Spleen (tissue), 11 donors: ENCODE data around the gene PCMT1. TPM values are rescaled to one million over a fixed set of nuclear protein-coding genes. Genes with fewer than 3 reads are reported as not detected.

Source experiments
- DNase-seq: peaks from one replicate; pipeline ENCODE4 v3.0.0-alpha.2; 2020
- H3K27ac ChIP-seq, 8 donors: fragments of 200-600 bp; sonication (generic) in 7 of 8; 1 replicate in 4 of 8; 2 replicates in 4 of 8; pipeline versions ENCODE4 v1.5.0 to v1.8.0; 2016 to 2021; ENCODE audit warnings: inconsistent platforms in 4 of 8, mild to moderate bottlenecking in 4 of 8, moderate library complexity in 1 of 8
- H3K27me3 ChIP-seq, 7 donors: fragments of 200-600 bp; sonication (generic) in 6 of 7; replicated peaks in 1 of 7; 1 replicate in 4 of 7; 2 replicates in 3 of 7; pipeline versions ENCODE4 v1.5.0 to v1.8.0; 2016 to 2021; ENCODE audit warnings: inconsistent platforms in 3 of 7, mild to moderate bottlenecking in 1 of 7
- H3K36me3 ChIP-seq, 6 donors: fragments of 200-600 bp; sonication (generic) in 5 of 6; 1 replicate in 4 of 6; 2 replicates in 2 of 6; pipeline versions ENCODE4 v1.5.0 to v1.8.0; 2016 to 2021; ENCODE audit warnings: inconsistent platforms in 2 of 6
- H3K4me1 ChIP-seq, 6 donors: fragments of 200-600 bp; sonication (generic) in 5 of 6; 1 replicate in 3 of 6; 2 replicates in 3 of 6; pipeline versions ENCODE4 v1.5.0 to v1.8.0; 2016 to 2021; ENCODE audit warnings: inconsistent platforms in 3 of 6
- H3K4me3 ChIP-seq, 8 donors: fragments of 200-600 bp; sonication (generic) in 7 of 8; 1 replicate in 4 of 8; 2 replicates in 4 of 8; pipeline versions ENCODE4 v1.5.0 to v1.8.0; 2016 to 2021; ENCODE audit warnings: inconsistent platforms in 4 of 8, mild to moderate bottlenecking in 4 of 8, moderate library complexity in 2 of 8
- H3K9me3 ChIP-seq, 8 donors: fragments of 200-600 bp; sonication (generic) in 7 of 8; 1 replicate in 4 of 8; 2 replicates in 4 of 8; pipeline versions ENCODE4 v1.5.0 to v1.8.0; 2016 to 2021; ENCODE audit warnings: inconsistent platforms in 4 of 8
- CTCF ChIP-seq, 11 experiments: fragments of 200-600 bp in 7 of 11; fragments of 450-650 bp in 4 of 11; sonication (generic) in 4 of 11; IDR thresholded peaks in 8 of 11; conservative IDR thresholded peaks in 3 of 11; 1 replicate in 7 of 11; 2 replicates in 4 of 11; pipeline versions ENCODE4 v1.4.0 to v1.8.0; 2016 to 2021; ENCODE audit warnings: antibody characterized with exemption in 11 of 11, inconsistent platforms in 4 of 11, mild to moderate bottlenecking in 1 of 11
- POLR2A ChIP-seq, 3 donors: fragments of 450-650 bp; IDR thresholded peaks; one replicate each; pipeline ENCODE4 v1.5.1; 2017; ENCODE audit warnings: antibody characterized with exemption in 3 of 3, mild to moderate bottlenecking in 1 of 3
- POLR2AphosphoS5 ChIP-seq, 3 donors: sonication (generic); formaldehyde crosslinking; IDR thresholded peaks; one replicate each; pipeline ENCODE4 v1.5.1; 2017; ENCODE audit warnings: antibody characterized with exemption in 3 of 3
- WGBS, 5 donors: extraction: QIAGEN DNeasy Blood & Tissue Kit in 3 of 5; methylation state at CpG; one replicate each; pipeline versions ENCODE4 v1.1.5 to v1.1.7; 2013 to 2018; 5-methylcytosine and 5-hydroxymethylcytosine counted together
- intact Hi-C: fragments of 100-400 bp; cut with DNase I; formaldehyde crosslinking; loops from one replicate; pipeline ENCODE4 v1.15.0; 2023; ENCODE audit warnings: low total_unique reads
- polyA plus RNA-seq, 3 donors: library from polyadenylated mRNA; stranded (reverse); fragments of 200-250 nt; gene quantifications; one replicate each; pipeline ENCODE4 v1.2.1, GENCODE V29; 2013
- total RNA-seq, 7 donors: library from RNA; depleted of rRNA in 3 of 7; stranded (reverse); fragments of >200 nt in 3 of 7; fragmentation: NEBNext Ultra II Directional in 4 of 7; extraction: Animal tissue kit (Norgen Biotek cat#: 25700) in 4 of 7; gene quantifications; one replicate each; pipeline versions ENCODE4 v1.1.0 to v1.2.1, GENCODE V29; 2016 to 2021
- donor health status: healthy with polysubstance abuse.
- donor health status: DM: no; HTN: no; CAD: no; lungs with moderate emphysema.
- donor health status: DM: no; HTN: no; CAD: no.
- donor health status: Bipolar disorder and iron deficiency.
- donor health status: healthy.
- donor health status: DM: no; HTN: no; CAD: no.
- donor health status: DM: yes; HTN: yes; CAD: no.

PCMT1 gene
- total and polyA plus RNA-seq, 10 donors, result 22.0 to 66.7 (median 49.2) TPM

- Histone ChIP-seq H3K9me3 (no peaks in the 10 kb centered on the region), H3K36me3 (no peaks in the 10 kb centered on the region), H3K4me1 (peaks cover 0 to 19% (median 12%) of the 10 kb centered on the region in 6 donors), H3K27me3 (peaks cover 0 to 14% (median 0%) of the 10 kb centered on the region in 7 donors), H3K27ac (no peak overlapping the region), H3K4me3 (no peak overlapping the region)
- WGBS, 5 donors, result 86 to 96% (median 94%) methylated on average over 2 of the region's 2 CpGs
- no peak for DNase-seq
- no peak for TF ChIP-seq POLR2AphosphoS5 (IDR thresholded peaks at IDR 0.05)
- TF ChIP-seq CTCF (IDR thresholded peaks at IDR 0.05 in 8 of 11, conservative IDR thresholded peaks at IDR 0.05 in 3 of 11), result no peak
- TF ChIP-seq POLR2A (IDR thresholded peaks at IDR 0.05), result no peak
- intact Hi-C loops, result no loop called here
These were observed 106.2 kb downstream of the PCMT1 start for GRCh38 chr6:149855741-149856140.

GRCh38 chr6:149856256-149856994 lies 106.9 kb downstream of the PCMT1 start:
- peaks cover 0 to 19% (median 12%) of the 10 kb centered on the region in 6 donors for H3K4me1 ChIP-seq
- no peak for TF ChIP-seq POLR2AphosphoS5 (IDR thresholded peaks at IDR 0.05)
- TF ChIP-seq CTCF (IDR thresholded peaks at IDR 0.05 in 8 of 11, conservative IDR thresholded peaks at IDR 0.05 in 3 of 11), result no peak
- no peak for TF ChIP-seq POLR2A (IDR thresholded peaks at IDR 0.05)
- no peak for DNase-seq
- no peak overlapping the region for H3K27ac ChIP-seq
- H3K4me3 ChIP-seq, result no peak overlapping the region
- intact Hi-C loops, result no loop called here
- no peaks in the 10 kb centered on the region for H3K9me3 ChIP-seq
- H3K27me3 ChIP-seq, result peaks cover 0 to 20% (median 0%) of the 10 kb centered on the region in 7 donors
- no peaks in the 10 kb centered on the region for H3K36me3 ChIP-seq
- 81 to 95% (median 92%) methylated on average over 10 of the region's 10 CpGs for WGBS, 5 donors

GRCh38 chr6:149857541-149857940 lies 108.0 kb downstream of the PCMT1 start:
- TF ChIP-seq POLR2A (IDR thresholded peaks at IDR 0.05), result no peak
- TF ChIP-seq CTCF (IDR thresholded peaks at IDR 0.05 in 8 of 11, conservative IDR thresholded peaks at IDR 0.05 in 3 of 11), result no peak
- no peak for TF ChIP-seq POLR2AphosphoS5 (IDR thresholded peaks at IDR 0.05)
- DNase-seq, result no peak
- H3K27me3 ChIP-seq, result peaks cover 0 to 32% (median 0%) of the 10 kb centered on the region in 7 donors
- H3K36me3 ChIP-seq, result no peaks in the 10 kb centered on the region
- WGBS, 5 donors, result 88 to 95% (median 90%) methylated on average over 5 of the region's 5 CpGs
- intact Hi-C loops, result no loop called here
- no peak overlapping the region for H3K4me3 ChIP-seq
- no peak overlapping the region for H3K27ac ChIP-seq
- H3K4me1 ChIP-seq, result peaks cover 0 to 16% (median 6%) of the 10 kb centered on the region in 6 donors
- H3K9me3 ChIP-seq, result no peaks in the 10 kb centered on the region

GRCh38 chr6:149859368-149859767 lies 109.8 kb downstream of the PCMT1 start:
- Histone ChIP-seq H3K4me1 (peaks cover under 1 to 25% (median 14%) of the 10 kb centered on the region in 6 donors), H3K4me3 (no peak overlapping the region), H3K27me3 (peaks cover 0 to 36% (median 0%) of the 10 kb centered on the region in 7 donors), H3K9me3 (no peaks in the 10 kb centered on the region), H3K27ac (no peak overlapping the region), H3K36me3 (no peaks in the 10 kb centered on the region)
- intact Hi-C loops, result no loop called here
- WGBS, 5 donors, result 84 to 93% (median 92%) methylated on average over 6 to 7 of the region's 7 CpGs
- DNase-seq, result no peak
- TF ChIP-seq POLR2A (IDR thresholded peaks at IDR 0.05) (no peak), POLR2AphosphoS5 (IDR thresholded peaks at IDR 0.05) (no peak), CTCF (IDR thresholded peaks at IDR 0.05 in 8 of 11, conservative IDR thresholded peaks at IDR 0.05 in 3 of 11) (no peak)
